ENCODE measurements around the gene PBXIP1. TPM values are rescaled to one million over a fixed set of nuclear protein-coding genes. Genes with fewer than 3 reads are reported as not detected.
A peak's percentile ranks its signal among the peaks of the same experiment; 100 is the strongest.

Gene PBXIP1
- polyA plus RNA-seq, 3 donors = 23.1 to 31.7 (median 24.0) TPM

DNA sequence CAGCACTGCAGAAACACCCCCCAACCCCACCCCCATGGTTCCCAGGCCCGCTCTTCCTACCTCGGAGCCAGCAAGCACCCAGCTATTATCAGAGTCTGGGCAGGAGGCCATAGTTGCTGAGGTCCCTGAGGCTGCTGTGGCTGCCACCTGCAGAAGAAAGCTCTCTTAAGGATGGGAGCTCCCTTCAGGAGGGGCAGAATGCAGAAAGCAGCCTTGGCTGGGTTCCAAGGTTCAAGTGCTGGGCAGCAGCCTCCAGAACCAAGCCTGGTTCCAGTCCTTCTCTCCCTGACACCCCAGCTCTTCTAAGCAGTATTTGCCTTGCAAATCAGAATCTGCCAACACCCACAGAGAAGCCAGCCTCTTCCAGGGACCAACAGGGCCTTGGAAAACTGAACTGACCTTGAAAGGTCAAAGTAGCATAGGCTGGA, 2.3 kb downstream of the PBXIP1 start:
- peaks cover 36% of the 10 kb centered on the region for H4K20me1 ChIP-seq (ENCODE audit: insufficient read depth, low read length)
- intact Hi-C loops (cut with micrococcal nuclease) = no loop called here
- no peak overlapping the region for H3K4me3 ChIP-seq (replicated peaks in 1 of 3; ENCODE audit: low read depth in 2 of 3, low read length in 3 of 3)
- no peak overlapping the region for H3K4me3 Mint-ChIP-seq
- peaks cover 17 to 31% of the 10 kb centered on the region in 2 donors for H3K36me3 ChIP-seq (replicated peaks in 1 of 2; ENCODE audit: control insufficient read depth in 1 of 2, insufficient read depth in 2 of 2, low read length in 2 of 2)
- no peak overlapping the region for H2AFZ ChIP-seq (ENCODE audit: insufficient read depth, low read depth, low read length, poor library complexity, severe bottlenecking)
- TF ChIP-seq, protein P1, sequence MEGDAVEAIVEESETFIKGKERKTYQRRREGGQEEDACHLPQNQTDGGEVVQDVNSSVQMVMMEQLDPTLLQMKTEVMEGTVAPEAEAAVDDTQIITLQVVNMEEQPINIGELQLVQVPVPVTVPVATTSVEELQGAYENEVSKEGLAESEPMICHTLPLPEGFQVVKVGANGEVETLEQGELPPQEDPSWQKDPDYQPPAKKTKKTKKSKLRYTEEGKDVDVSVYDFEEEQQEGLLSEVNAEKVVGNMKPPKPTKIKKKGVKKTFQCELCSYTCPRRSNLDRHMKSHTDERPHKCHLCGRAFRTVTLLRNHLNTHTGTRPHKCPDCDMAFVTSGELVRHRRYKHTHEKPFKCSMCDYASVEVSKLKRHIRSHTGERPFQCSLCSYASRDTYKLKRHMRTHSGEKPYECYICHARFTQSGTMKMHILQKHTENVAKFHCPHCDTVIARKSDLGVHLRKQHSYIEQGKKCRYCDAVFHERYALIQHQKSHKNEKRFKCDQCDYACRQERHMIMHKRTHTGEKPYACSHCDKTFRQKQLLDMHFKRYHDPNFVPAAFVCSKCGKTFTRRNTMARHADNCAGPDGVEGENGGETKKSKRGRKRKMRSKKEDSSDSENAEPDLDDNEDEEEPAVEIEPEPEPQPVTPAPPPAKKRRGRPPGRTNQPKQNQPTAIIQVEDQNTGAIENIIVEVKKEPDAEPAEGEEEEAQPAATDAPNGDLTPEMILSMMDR (IDR thresholded peaks at IDR 0.05) = no peak
- peaks cover 26 to 33% of the 10 kb centered on the region in 2 donors for H3K36me3 Mint-ChIP-seq
- H3K9me3 Mint-ChIP-seq = no peaks in the 10 kb centered on the region
- peaks cover 52% of the 10 kb centered on the region for H3K4me1 Mint-ChIP-seq
- DNase-seq = no peak
- no peak overlapping the region for H3K4me2 ChIP-seq (replicated peaks; ENCODE audit: extremely low read depth, low read length, poor library complexity, severe bottlenecking)
- H3K79me2 ChIP-seq (ENCODE audit: insufficient read depth, low read length) = peaks cover 33% of the 10 kb centered on the region
- peaks cover 0 to 5% (median 1%) of the 10 kb centered on the region in 3 donors for H3K27me3 Mint-ChIP-seq (ENCODE audit: low read depth in 3 of 3)
- peaks cover 29 to 45% of the 10 kb centered on the region in 2 donors for H3K4me1 ChIP-seq (ENCODE audit: control insufficient read depth in 1 of 2, insufficient read depth in 2 of 2, low read length in 2 of 2)
- no peaks in the 10 kb centered on the region for H3K27me3 ChIP-seq (ENCODE audit: control insufficient read depth in 2 of 2, insufficient read depth in 2 of 2, low read length in 2 of 2)
- no peak overlapping the region for H3K27ac ChIP-seq (ENCODE audit: low read depth in 1 of 2, low read length in 2 of 2)
- no peak overlapping the region for H3K9ac ChIP-seq (ENCODE audit: insufficient read depth, low read length, poor library complexity, severe bottlenecking)
- WGBS (ENCODE audit: insufficient coverage) = 90% methylated on average over 2 of the region's 2 CpGs
- H3K9me3 ChIP-seq (replicated peaks in 1 of 2; ENCODE audit: control insufficient read depth in 1 of 2, insufficient read depth in 1 of 2, low read length in 2 of 2) = no peaks in the 10 kb centered on the region
- peak overlapping the region in 1 of 7 donors; percentile 21 for H3K27ac Mint-ChIP-seq

DNA sequence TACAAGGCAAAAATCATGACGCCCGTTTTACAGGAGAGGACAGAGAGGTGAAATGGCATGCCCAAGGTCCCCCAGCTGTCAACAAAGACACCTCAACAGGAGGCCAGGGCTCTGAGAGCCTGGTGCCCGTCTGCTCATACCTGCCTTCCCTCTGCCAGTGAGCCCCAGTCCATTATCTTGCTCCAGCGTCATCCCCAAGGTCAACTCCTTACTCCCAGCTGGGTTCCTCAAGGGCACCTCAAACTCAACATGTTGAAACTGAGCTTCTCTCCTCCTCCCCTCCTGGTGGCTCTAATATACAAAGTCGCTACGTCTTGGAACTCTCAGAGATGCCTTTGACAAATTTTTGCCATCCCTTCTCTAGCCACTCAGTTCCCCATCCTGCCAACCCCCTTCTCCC, 3.2 kb downstream of the PBXIP1 start:
- H3K27me3 Mint-ChIP-seq (ENCODE audit: low read depth in 3 of 3) = peaks cover 0 to 5% (median 1%) of the 10 kb centered on the region in 3 donors
- H3K27ac Mint-ChIP-seq = peak overlapping the region in 3 of 7 donors; percentile 18 to 38 (median 37)
- no peaks in the 10 kb centered on the region for H3K9me3 Mint-ChIP-seq
- no peak overlapping the region for H3K4me3 ChIP-seq (replicated peaks in 1 of 3; ENCODE audit: low read depth in 2 of 3, low read length in 3 of 3)
- H3K4me2 ChIP-seq (replicated peaks; ENCODE audit: extremely low read depth, low read length, poor library complexity, severe bottlenecking) = no peak overlapping the region
- no peak for DNase-seq
- peaks cover 36% of the 10 kb centered on the region for H4K20me1 ChIP-seq (ENCODE audit: insufficient read depth, low read length)
- TF ChIP-seq, protein P1 (IDR thresholded peaks at IDR 0.05) = no peak
- no peaks in the 10 kb centered on the region for H3K9me3 ChIP-seq (replicated peaks in 1 of 2; ENCODE audit: control insufficient read depth in 1 of 2, insufficient read depth in 1 of 2, low read length in 2 of 2)
- H3K79me2 ChIP-seq (ENCODE audit: insufficient read depth, low read length) = peaks cover 31% of the 10 kb centered on the region
- intact Hi-C loops (cut with micrococcal nuclease) = no loop called here
- no peak overlapping the region for H2AFZ ChIP-seq (ENCODE audit: insufficient read depth, low read depth, low read length, poor library complexity, severe bottlenecking)
- peaks cover 23 to 34% of the 10 kb centered on the region in 2 donors for H3K36me3 ChIP-seq (replicated peaks in 1 of 2; ENCODE audit: control insufficient read depth in 1 of 2, insufficient read depth in 2 of 2, low read length in 2 of 2)
- H3K9ac ChIP-seq (ENCODE audit: insufficient read depth, low read length, poor library complexity, severe bottlenecking) = no peak overlapping the region
- H3K4me1 Mint-ChIP-seq = peaks cover 52% of the 10 kb centered on the region
- no peak overlapping the region for H3K27ac ChIP-seq (ENCODE audit: low read depth in 1 of 2, low read length in 2 of 2)
- no peak overlapping the region for H3K4me3 Mint-ChIP-seq
- peaks cover 30 to 39% of the 10 kb centered on the region in 2 donors for H3K36me3 Mint-ChIP-seq
- peaks cover 29 to 45% of the 10 kb centered on the region in 2 donors for H3K4me1 ChIP-seq (ENCODE audit: control insufficient read depth in 1 of 2, insufficient read depth in 2 of 2, low read length in 2 of 2)
- 84% methylated on average over 4 of the region's 6 CpGs for WGBS (ENCODE audit: insufficient coverage)
- H3K27me3 ChIP-seq (ENCODE audit: control insufficient read depth in 2 of 2, insufficient read depth in 2 of 2, low read length in 2 of 2) = no peaks in the 10 kb centered on the region
